Mononuclear cell (primary cell): ENCODE data around the gene ZNF212. TPM values are rescaled to one million over a fixed set of nuclear protein-coding genes. Genes with fewer than 3 reads are reported as not detected.
"Not testable (repeated sequence)": the region's sequence is repeated elsewhere in the genome, so short reads cannot be mapped to it uniquely, and the experiment has no call there.

Source experiments
- H3K27me3 ChIP-seq: 2 replicates; pipeline ENCODE4 v1.6.0; 2011; ENCODE audit warnings: low read length, control low read depth; ENCODE audit not compliant: insufficient read depth
- H3K4me1 ChIP-seq: 2 replicates; pipeline ENCODE4 v1.5.1; 2011; ENCODE audit warnings: mild to moderate bottlenecking, low read length, control low read depth; ENCODE audit not compliant: insufficient read depth
- H3K4me3 ChIP-seq: 2 replicates; pipeline ENCODE4 v1.5.1; 2011; ENCODE audit warnings: mild to moderate bottlenecking, low read length, moderate library complexity
- H3K9me3 ChIP-seq: 2 replicates; pipeline ENCODE4 v1.5.1; 2011; ENCODE audit warnings: low read depth, mild to moderate bottlenecking, control low read depth, low read length
- total RNA-seq: library from RNA; depleted of rRNA; stranded (reverse); fragments of >200 nt; gene quantifications from one replicate; pipeline ENCODE4 v1.2.3, GENCODE V29; 2012

The ZNF212 gene
- total RNA-seq, 1 donor = 9.2 TPM

DNA sequence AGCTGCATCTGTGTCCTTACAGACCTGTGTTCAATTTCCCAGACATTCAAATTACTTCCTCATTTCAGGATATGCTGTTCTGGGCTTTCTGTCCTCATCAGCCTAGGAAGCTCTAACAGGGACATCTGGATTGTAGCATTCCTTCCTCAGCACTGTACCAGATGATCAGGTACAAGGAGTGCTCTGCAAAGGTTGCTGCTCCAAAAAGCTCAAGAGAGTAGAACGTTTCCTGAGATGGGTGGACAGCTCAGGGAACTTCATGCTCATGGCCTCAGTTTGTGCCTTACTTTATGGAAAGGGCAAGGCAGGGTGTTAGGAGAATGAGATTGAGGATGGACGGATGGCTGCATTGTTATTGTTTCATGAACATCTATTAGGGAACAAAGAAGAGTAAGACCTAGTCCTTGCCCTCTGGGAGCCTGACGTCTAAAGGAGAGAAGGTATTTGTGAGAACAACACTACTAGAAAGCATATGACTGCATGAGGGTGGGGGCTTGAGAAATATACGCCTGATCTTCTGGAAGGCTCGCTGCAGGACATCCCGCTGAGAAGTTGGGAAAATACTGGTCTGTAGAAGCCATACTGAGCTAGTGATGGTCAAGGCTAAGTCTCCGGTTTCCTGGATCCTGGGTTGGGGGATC lies 10.5 kb upstream of the ZNF212 start:
- H3K4me1 ChIP-seq = no peaks in the 10 kb centered on the region

DNA sequence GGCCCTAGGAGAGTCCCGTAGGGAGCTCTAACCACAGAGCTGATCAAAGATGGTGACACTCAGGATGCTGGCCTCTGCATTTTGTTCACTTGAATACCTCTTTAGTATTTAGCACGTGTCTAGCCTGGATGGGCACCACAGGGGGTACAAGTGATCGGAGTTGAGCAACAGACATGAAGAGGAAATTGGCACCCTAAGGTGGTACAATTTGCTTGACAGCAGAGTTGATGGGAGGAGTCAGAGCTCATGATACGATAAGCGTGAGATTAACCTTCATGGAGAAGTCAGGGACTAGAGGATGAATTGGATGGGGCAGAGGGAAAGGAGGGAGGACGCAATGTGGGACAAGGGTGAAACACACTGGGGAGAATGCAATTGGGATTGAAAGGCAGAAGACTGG lies 9.9 kb upstream of the ZNF212 start:
- Histone ChIP-seq H3K27me3 (no peaks in the 10 kb centered on the region), H3K4me3 (no peak overlapping the region), H3K4me1 (no peaks in the 10 kb centered on the region), H3K9me3 (no peaks in the 10 kb centered on the region)

More for the DNA sequence above, 10.5 kb upstream of the ZNF212 start:
- Histone ChIP-seq H3K27me3 (no peaks in the 10 kb centered on the region), H3K9me3 (no peaks in the 10 kb centered on the region), H3K4me3 (no peak overlapping the region)

DNA sequence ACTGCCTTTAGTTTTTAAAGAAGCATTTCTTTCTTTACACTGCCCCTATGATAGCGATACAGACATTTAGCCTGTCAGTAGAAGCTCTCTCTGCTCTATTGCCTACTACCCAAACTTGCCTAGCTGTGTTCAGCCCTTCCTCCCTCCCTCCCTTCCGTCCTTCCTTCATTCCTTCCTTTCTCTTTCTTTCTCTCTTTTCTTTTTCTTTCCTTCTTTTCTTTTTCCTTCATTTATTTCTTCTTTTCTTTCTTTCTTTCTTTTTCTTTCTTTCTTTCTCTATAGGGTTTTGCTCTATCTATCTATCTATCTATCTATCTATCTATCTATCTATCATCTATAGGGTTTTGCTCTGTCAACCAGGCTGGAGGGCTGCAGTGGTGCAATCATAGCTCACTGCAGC lies 7.1 kb upstream of the ZNF212 start:
- no peaks in the 10 kb centered on the region for H3K9me3 ChIP-seq
- H3K27me3 ChIP-seq = no peaks in the 10 kb centered on the region
- no peaks in the 10 kb centered on the region for H3K4me1 ChIP-seq
- H3K4me3 ChIP-seq = no peak overlapping the region

DNA sequence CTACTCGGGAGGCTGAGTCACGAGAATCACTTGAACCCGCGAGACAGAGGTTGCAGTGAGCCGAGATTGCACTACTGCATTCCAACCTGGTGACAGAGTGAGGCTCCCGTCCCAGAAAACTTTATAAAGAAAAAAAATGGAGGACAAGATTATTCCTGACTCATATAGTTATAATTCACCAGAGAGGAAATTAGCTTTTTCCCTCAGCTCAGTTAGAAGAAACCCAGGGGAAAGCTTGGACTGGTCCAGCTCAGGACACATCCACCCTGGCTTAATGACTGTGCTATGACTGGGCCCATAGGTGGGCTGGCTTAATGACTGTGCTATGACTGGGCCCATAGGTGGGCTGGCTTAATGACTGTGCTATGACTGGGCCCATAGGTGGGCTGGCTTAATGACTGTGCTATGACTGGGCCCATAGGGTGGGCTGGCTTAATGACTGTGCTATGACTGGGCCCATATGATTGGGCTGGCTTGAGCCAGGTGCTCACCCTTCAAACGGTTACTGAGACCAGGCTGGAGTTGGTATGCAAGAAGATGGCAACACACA lies 5.7 kb upstream of the ZNF212 start:
- H3K4me3 ChIP-seq, H3K27me3 ChIP-seq: not testable (repeated sequence)

DNA sequence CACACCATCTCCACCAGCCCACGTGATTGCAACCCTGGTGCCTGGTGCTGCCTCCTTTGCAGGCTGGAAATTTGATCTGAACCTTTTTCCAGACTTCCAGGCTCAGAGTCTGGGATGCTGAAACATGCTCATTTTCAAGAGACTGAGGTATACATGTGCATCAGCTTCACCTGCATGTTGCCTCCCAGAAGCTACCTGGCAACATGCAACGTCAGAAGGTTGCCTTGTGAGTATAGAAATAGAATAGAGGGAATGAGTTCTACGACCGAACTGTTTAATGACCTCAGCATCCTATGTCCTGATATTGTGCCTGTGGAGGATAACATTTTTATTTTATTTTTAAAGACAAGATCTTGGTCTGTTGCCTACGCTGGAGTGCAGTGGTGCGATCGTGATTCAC lies 1.9 kb upstream of the ZNF212 start:
- H3K4me1 ChIP-seq = peaks cover 27% of the 10 kb centered on the region
- H3K4me3 ChIP-seq = no peak overlapping the region
- H3K9me3 ChIP-seq = no peaks in the 10 kb centered on the region
- H3K27me3 ChIP-seq = no peaks in the 10 kb centered on the region

More for the DNA sequence above, 5.7 kb upstream of the ZNF212 start:
- H3K4me1 ChIP-seq, H3K9me3 ChIP-seq: not testable (repeated sequence)

DNA sequence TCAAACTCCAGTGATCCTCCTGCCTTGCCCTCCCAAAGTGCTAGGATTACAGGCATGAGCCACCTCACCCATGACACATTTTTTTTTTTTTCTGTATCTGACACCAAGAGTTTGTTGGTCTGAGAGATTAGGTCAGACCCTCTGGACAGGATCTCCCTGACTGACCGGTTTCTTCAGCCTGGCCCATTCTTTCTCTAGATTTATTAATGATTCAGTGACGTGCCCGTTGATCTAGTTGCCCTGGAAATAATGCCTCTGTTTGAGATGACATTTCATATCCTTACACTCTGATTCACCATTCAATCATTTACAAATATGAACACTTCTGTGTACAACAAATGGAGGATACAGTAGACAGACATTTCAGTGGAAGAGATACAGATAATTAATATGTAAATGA lies 1.4 kb upstream of the ZNF212 start:
- Histone ChIP-seq H3K9me3 (no peaks in the 10 kb centered on the region), H3K4me3 (no peak overlapping the region), H3K27me3 (no peaks in the 10 kb centered on the region), H3K4me1 (peaks cover 27% of the 10 kb centered on the region)

DNA sequence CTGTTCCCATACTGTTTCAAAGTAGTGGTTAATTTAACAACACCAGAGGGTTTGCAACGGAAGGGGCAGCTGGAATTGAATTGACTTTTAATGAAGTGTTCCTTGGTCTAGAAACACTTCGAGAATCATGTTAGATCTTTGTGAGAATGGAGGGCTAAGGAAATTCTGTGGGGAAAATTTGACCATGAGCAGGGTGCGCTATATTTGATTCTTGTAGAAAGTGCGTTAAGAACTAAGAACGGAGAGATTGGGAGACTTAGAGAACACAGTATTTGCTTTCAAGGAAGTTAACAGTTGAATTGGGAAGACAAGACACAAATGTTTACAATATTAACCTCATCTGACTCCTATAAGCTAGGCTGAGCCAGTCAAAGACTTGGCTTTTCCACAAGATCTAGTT lies 1.2 kb downstream of the ZNF212 start:
- no peaks in the 10 kb centered on the region for H3K27me3 ChIP-seq
- H3K4me1 ChIP-seq = peaks cover 35% of the 10 kb centered on the region
- H3K4me3 ChIP-seq = no peak overlapping the region

DNA sequence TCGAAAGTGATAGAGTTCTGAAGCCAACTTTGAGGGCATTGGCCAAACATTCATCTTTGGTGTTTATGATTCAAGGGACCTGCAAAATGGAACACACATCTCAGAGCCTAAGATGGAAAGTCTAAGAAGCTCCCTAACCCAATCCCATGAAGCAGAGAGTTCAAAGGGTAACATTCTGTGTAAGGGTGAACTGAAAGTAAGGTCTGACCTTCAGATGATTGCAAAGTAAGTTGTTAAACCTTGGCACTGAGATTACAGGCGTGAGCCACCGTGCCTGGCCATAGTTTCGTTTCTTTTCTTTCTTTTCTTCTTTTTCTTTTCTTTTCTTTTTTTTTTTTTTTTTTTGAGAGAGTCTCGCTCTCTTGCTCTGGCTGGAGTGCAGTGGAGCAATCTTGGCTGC lies 2.2 kb downstream of the ZNF212 start:
- H3K27me3 ChIP-seq = no peaks in the 10 kb centered on the region
- peaks cover 35% of the 10 kb centered on the region for H3K4me1 ChIP-seq
- H3K4me3 ChIP-seq = no peak overlapping the region
- H3K9me3 ChIP-seq = no peaks in the 10 kb centered on the region

More for the DNA sequence above, 1.2 kb downstream of the ZNF212 start:
- no peaks in the 10 kb centered on the region for H3K9me3 ChIP-seq

DNA sequence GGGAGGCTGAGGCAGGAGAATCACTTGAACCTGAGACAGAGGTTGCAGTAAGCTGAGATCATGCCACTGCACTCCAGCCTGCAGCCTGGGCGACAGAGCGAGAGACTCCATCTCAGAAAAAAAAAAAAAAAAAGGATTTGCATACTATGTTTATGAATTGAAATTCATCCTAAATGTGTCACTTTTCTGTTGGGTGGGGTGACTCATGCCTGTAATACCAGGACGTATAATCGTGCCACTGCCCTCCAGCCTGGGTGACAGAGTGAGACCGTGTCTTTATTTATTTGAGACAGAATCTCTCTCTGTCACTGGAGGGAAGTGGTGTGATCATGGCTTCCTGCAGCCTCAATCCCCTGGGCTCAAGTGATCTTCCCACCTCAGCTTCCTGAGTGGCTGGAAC lies 5.8 kb downstream of the ZNF212 start:
- Histone ChIP-seq H3K4me3 (no peak overlapping the region), H3K4me1 (peaks cover 22% of the 10 kb centered on the region), H3K27me3 (no peaks in the 10 kb centered on the region), H3K9me3 (no peaks in the 10 kb centered on the region)

DNA sequence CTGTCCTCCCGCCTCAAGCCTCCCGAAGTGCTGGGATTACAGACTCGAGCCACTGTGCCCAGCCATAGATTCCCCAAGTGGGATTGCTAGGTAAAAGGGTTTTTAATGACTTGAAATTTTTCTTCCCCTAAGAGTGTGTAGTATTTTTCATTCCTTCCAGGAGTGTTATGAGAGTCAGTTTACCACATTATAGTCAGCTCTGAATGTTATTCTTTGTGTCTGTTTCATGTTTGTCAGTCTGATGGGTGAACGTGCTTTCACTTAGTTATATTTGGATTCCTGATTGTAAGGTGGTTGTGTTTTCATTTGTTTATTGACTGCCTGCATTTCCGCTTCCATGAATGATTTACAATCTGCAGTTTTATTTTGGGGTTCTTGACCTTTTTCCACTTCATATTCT lies 6.3 kb downstream of the ZNF212 start:
- no peak overlapping the region for H3K4me3 ChIP-seq
- H3K27me3 ChIP-seq = no peaks in the 10 kb centered on the region
- no peaks in the 10 kb centered on the region for H3K9me3 ChIP-seq
- peaks cover 17% of the 10 kb centered on the region for H3K4me1 ChIP-seq

DNA sequence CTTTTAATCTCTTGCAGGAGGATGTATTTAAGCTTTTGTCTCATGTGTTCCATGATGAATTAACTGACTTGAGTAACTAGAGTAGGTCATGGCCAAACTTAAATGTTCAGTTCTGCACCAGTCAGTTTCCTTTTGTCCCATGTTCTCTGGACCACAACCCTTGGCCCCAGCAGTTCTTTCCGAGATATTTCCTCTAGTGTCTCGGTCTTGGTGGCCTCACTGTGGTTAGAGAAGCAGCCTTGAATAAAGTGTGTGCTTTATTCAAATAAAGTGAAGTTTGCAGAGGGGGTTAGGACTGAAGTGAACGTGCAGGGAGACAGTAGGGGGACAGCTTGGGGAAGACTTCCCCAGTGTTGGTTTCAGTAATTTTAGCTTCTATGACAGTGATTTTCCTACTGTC lies 9.3 kb downstream of the ZNF212 start:
- Histone ChIP-seq H3K4me1 (peaks cover 7% of the 10 kb centered on the region), H3K9me3 (no peaks in the 10 kb centered on the region), H3K4me3 (no peak overlapping the region), H3K27me3 (no peaks in the 10 kb centered on the region)

DNA sequence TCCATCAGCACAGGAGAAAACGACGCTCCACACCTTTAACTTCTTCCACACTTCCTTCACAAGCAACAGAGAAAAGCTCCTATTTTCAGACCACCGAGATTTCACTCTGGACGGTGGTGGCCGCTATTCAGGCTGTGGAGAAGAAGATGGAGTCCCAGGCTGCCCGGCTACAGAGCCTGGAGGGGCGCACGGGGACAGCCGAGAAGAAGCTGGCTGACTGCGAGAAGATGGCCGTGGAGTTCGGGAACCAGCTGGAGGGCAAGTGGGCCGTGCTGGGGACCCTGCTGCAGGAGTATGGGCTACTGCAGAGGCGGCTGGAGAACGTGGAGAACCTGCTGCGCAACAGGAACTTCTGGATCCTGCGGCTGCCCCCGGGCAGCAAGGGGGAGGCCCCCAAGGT lies 10.7 kb downstream of the ZNF212 start:
- H3K9me3 ChIP-seq = not testable (repeated sequence)

DNA sequence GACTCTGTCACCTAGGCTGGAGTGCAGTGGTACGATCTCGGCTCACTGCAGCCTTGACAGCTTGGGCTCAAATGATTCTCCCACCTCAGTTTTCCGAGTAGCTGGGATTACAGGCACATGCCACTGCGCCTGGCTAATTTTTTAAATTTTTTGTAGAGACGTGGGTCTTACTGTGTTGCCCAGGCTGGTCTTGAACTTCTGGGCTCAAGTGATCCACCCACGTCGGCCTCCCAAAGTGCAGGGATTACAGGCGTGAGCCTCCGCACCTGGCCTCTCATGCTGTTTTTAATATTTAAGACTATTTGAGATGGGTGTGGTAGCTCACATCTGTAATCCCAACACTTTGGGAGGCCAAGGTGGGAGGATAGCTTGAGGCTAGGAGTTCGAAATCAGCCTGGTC lies 12.1 kb downstream of the ZNF212 start:
- not testable (repeated sequence) for H3K4me1 ChIP-seq, H3K27me3 ChIP-seq, H3K4me3 ChIP-seq, H3K9me3 ChIP-seq

More for the DNA sequence above, 10.7 kb downstream of the ZNF212 start:
- H3K4me1 ChIP-seq, H3K27me3 ChIP-seq, H3K4me3 ChIP-seq: not testable (repeated sequence)

DNA sequence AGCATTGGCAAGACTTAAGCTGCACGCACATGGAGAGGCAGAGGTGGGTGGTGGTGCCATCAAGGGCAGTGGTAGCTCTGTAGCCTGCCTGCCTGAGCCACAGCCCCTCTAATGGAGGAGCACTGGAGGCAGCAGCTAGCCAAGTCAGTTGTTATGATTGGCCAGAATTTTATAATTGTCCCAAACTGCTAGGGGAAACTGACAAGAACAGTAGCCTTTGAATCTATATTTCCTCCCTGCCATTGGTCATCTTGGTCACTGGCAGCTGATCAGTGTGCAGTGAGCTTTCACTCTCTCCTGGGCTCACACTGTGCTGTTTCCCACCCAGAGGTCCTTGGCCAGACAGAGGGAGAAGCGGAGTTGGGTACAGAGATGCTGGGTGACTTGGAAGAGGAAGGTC lies 12.9 kb downstream of the ZNF212 start:
- Histone ChIP-seq H3K4me1 (no peaks in the 10 kb centered on the region), H3K9me3 (no peaks in the 10 kb centered on the region), H3K4me3 (no peak overlapping the region), H3K27me3 (no peaks in the 10 kb centered on the region)

DNA sequence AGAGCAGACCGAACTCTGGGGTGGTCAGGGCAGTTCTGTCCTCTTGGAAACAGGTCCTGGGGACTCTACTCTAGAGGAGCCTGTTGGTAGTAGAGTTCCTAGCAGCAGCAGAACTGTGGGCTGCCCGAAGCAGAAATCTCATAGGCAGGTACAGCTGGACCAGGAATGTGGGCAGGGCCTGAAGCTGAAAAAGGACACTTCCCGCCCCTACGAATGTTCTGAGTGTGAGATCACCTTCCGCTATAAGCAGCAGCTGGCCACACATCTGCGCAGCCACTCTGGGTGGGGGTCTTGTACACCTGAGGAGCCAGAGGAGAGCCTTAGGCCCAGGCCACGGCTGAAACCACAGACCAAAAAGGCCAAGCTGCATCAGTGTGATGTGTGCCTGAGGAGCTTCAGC lies 14.2 kb downstream of the ZNF212 start:
- Histone ChIP-seq H3K9me3 (no peaks in the 10 kb centered on the region), H3K4me3 (no peak overlapping the region), H3K27me3 (no peaks in the 10 kb centered on the region), H3K4me1 (no peaks in the 10 kb centered on the region)

DNA sequence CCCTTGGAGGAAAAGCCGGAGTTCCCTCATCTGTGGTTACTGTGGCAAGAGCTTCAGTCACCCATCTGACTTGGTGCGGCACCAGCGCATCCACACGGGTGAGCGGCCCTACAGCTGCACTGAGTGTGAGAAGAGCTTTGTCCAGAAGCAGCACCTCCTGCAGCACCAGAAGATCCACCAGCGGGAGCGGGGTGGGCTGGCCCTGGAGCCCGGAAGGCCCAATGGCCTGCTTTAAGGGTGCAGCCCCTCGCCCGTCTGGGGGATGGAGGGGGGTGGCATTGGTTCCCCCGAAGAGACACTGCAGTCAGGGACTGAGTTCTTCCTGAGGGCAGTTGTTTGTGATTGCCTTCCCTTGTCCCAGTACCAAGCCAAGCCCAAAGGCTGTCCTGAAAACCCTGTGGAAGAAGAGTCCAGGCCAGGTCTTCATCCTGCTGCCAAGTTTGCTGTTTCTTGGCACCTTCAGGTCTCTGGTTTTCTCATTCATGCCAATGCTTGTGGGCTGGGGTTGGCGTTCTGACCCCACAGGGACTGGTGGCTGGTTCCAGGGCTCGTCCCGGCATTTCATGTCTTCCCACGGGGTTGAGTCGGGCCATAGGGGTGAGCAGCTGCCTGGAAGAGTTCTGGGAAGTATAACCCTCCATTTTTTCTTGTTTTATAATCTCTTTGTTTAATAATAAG lies 14.9 kb downstream of the ZNF212 start:
- H3K4me1 ChIP-seq = no peaks in the 10 kb centered on the region

More for the DNA sequence above, 14.9 kb downstream of the ZNF212 start:
- no peaks in the 10 kb centered on the region for H3K9me3 ChIP-seq
- H3K4me3 ChIP-seq = no peak overlapping the region
- no peaks in the 10 kb centered on the region for H3K27me3 ChIP-seq
